CD8-positive, alpha-beta memory T cell (primary cell): ENCODE measurements around the gene INSIG1. TPM values are rescaled to one million over a fixed set of nuclear protein-coding genes. Genes with fewer than 3 reads are reported as not detected.
A peak's percentile ranks its signal among the peaks of the same experiment; 100 is the strongest.

Experiments
- CTCF ChIA-PET: fragments of 350-600 bp; sonication (Branson Sonifier 250); formaldehyde crosslinking; loops from one replicate; lab custom pipeline; 2021; ENCODE audit warnings: antibody characterized with exemption; lab: Charles Lee
- POLR2A ChIA-PET: fragments of 350-600 bp; sonication (Branson Sonifier 250); formaldehyde crosslinking; loops from one replicate; lab custom pipeline; 2021; ENCODE audit warnings: antibody characterized with exemption; lab: Charles Lee
- DNase-seq, 5 donors: peaks; one replicate each; pipeline versions ENCODE4 v3.0.0 to v3.0.0-alpha.2; 2020 to 2022; ENCODE audit warnings: mixed read lengths in 1 of 5
- H3K27ac ChIP-seq: one replicate; pipeline ENCODE4 v1.7.0; 2013; ENCODE audit warnings: low read depth, mild to moderate bottlenecking, low read length, moderate library complexity
- H3K27me3 ChIP-seq: 2 replicates; pipeline ENCODE4 v1.7.0; 2013; ENCODE audit warnings: low read length, mild to moderate bottlenecking; ENCODE audit not compliant: insufficient read depth, poor library complexity, severe bottlenecking
- H3K36me3 ChIP-seq: 2 replicates; pipeline ENCODE4 v1.7.0; 2013; ENCODE audit warnings: mild to moderate bottlenecking, low read length, moderate library complexity; ENCODE audit not compliant: insufficient read depth
- H3K4me1 ChIP-seq: 2 replicates; pipeline ENCODE4 v1.7.0; 2013; ENCODE audit warnings: mild to moderate bottlenecking, low read length, moderate library complexity; ENCODE audit not compliant: insufficient read depth
- H3K4me3 ChIP-seq: 2 replicates; pipeline ENCODE4 v1.7.0; 2013; ENCODE audit warnings: mild to moderate bottlenecking, low read length
- H3K9me3 ChIP-seq: 2 replicates; pipeline ENCODE4 v1.7.0; 2013; ENCODE audit warnings: mild to moderate bottlenecking, low read length
- H3K27ac Mint-ChIP-seq, 8 donors: one replicate each; pipeline ENCODE4 v1.8.0; 2020 to 2021; ENCODE audit warnings: mixed read lengths in 8 of 8, mild to moderate bottlenecking in 6 of 8, inconsistent platforms in 3 of 8, moderate library complexity in 3 of 8
- H3K27me3 Mint-ChIP-seq, 2 donors: one replicate each; pipeline ENCODE4 v1.8.0; 2020 to 2021; ENCODE audit warnings: mixed read lengths in 2 of 2, mild to moderate bottlenecking in 1 of 2, moderate library complexity in 1 of 2
- H3K36me3 Mint-ChIP-seq, 3 donors: one replicate each; pipeline ENCODE4 v1.8.0; 2020 to 2021; ENCODE audit warnings: mixed read lengths in 3 of 3, inconsistent platforms in 1 of 3, mild to moderate bottlenecking in 1 of 3
- H3K4me1 Mint-ChIP-seq, 3 donors: one replicate each; pipeline ENCODE4 v1.8.0; 2020 to 2021; ENCODE audit warnings: mixed read lengths in 3 of 3, inconsistent platforms in 1 of 3, mild to moderate bottlenecking in 1 of 3
- H3K4me3 Mint-ChIP-seq, 7 donors: one replicate each; pipeline ENCODE4 v1.8.0; 2020 to 2021; ENCODE audit warnings: mixed read lengths in 7 of 7, mild to moderate bottlenecking in 6 of 7, moderate library complexity in 4 of 7, inconsistent platforms in 2 of 7
- H3K9me3 Mint-ChIP-seq, 5 donors: one replicate each; pipeline ENCODE4 v1.8.0; 2020 to 2022; ENCODE audit warnings: mixed read lengths in 5 of 5, mild to moderate bottlenecking in 3 of 5, moderate library complexity in 2 of 5, inconsistent platforms in 1 of 5
- polyA plus RNA-seq: library from polyadenylated mRNA; unstranded; fragments of 300-500 nt; fragmentation: Illumina TruSeq; gene quantifications from one replicate; pipeline ENCODE4 v1.2.3, GENCODE V29; 2021
- total RNA-seq, 2 experiments: library from RNA; stranded (reverse); gene quantifications; one replicate each; pipeline ENCODE4 v1.2.3, GENCODE V29; 2021

Gene INSIG1
- total and polyA plus RNA-seq, 3 experiments from 2014 or later: 25.0 to 29.5 (median 27.3) TPM

DNA sequence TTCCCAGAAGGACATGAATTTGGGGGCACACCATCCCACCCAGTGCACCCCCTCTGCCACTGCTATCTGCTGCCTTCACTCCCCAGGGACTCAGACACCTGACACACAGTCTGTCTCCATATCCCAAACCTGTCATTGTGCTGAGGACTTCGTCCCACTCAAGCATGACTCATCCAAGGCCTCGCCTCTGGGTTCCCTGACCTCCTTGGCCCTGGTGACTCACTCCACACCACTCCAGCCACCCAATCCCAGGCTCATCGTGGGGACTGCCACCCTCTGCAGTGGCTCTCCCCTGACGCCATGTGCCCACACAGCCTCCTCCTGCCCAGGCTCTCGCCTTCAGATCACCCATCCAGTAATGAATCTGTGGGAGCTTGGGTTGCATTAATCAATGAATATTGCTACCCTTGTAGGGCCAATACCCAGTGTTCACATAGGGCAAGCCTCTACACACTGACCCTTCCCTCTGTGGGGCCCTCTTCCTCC lies 6.6 kb upstream of the INSIG1 start:
- H3K4me1 ChIP-seq: peaks cover 1% of the 10 kb centered on the region
- H3K9me3 Mint-ChIP-seq: no peaks in the 10 kb centered on the region
- no peak overlapping the region for H3K4me3 ChIP-seq
- H3K27me3 Mint-ChIP-seq: peaks cover 5 to 10% of the 10 kb centered on the region in 2 donors
- peak overlapping the region in 2 of 8 donors; percentile 38 to 42 for H3K27ac Mint-ChIP-seq
- CTCF ChIA-PET: no interaction called here
- H3K27me3 ChIP-seq: no peaks in the 10 kb centered on the region
- H3K4me3 Mint-ChIP-seq: no peak overlapping the region
- no peaks in the 10 kb centered on the region for H3K36me3 ChIP-seq
- H3K27ac ChIP-seq: peak overlapping the region; percentile 20
- H3K9me3 ChIP-seq: no peaks in the 10 kb centered on the region
- H3K4me1 Mint-ChIP-seq: peaks cover 3 to 25% (median 14%) of the 10 kb centered on the region in 3 donors
- DNase-seq: no peak
- H3K36me3 Mint-ChIP-seq: peaks cover 0 to 2% (median 0%) of the 10 kb centered on the region in 3 donors
- POLR2A ChIA-PET: no interaction called here

DNA sequence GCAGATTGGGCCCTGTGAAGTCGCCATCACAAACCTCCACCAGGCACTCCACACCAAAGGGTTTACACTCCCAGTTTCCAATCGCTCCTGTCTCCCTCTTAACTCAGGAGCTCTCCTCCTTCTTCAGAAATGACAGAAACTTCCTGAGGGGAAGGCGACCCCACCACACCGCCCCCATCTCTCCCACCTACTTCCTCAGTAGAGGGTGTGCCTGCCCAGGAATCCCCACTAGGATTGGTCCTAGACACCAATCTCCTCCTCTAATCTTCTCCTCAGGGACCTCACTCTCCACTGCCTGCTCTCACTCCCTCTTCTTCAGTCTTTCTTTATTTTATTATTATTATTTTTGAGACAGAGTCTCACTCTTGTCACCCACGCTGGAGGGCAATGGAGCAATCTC lies 5.9 kb upstream of the INSIG1 start:
- Histone ChIP-seq H3K27ac (peak overlapping the region; percentile 20), H3K9me3 (no peaks in the 10 kb centered on the region), H3K36me3 (no peaks in the 10 kb centered on the region), H3K27me3 (no peaks in the 10 kb centered on the region), H3K4me1 (peaks cover 7% of the 10 kb centered on the region), H3K4me3 (no peak overlapping the region)
- H3K4me3 Mint-ChIP-seq: no peak overlapping the region
- POLR2A ChIA-PET: no interaction called here
- no peak overlapping the region for H3K27ac Mint-ChIP-seq
- no peaks in the 10 kb centered on the region for H3K9me3 Mint-ChIP-seq
- peaks cover 0 to 2% (median 0%) of the 10 kb centered on the region in 3 donors for H3K36me3 Mint-ChIP-seq
- no peak for DNase-seq
- CTCF ChIA-PET: interaction anchor here (2.0 kb wide), 1 partner anchor 53 kb away, joined by 5 read pairs; no protein-coding TSS in a partner anchor
- H3K27me3 Mint-ChIP-seq: peaks cover 5 to 9% of the 10 kb centered on the region in 2 donors
- H3K4me1 Mint-ChIP-seq: peaks cover 8 to 25% (median 14%) of the 10 kb centered on the region in 3 donors

DNA sequence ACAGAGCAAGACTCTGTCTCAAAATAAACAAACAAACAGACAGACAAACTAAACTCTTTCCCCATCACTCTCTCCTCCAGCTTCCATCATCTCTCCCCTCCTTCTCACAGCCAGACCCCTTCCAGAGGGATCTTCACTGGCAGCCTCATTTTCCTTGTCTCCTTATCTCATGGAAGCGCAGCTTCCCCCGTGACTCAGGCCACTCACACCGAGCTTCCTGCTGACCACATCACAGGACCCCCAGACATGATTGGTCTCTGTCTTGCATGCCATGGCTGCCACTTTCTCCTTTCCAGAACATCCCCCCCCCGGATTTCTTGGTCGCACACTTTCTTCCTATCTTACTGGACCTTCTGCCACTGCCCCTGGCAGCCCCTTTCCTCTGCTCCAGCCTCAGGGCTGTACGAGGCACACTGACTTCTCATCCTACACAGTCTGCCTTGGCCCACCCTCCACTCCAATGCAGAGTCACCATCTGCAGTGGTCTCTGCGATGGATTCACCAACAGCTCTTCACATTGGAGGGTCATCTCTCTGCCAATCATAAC lies 4.9 kb upstream of the INSIG1 start:
- Mint-ChIP-seq H3K9me3 (no peaks in the 10 kb centered on the region), H3K4me3 (peak overlapping the region in 1 of 7 donors; percentile 12), H3K27me3 (peaks cover 5 to 6% of the 10 kb centered on the region in 2 donors), H3K4me1 (peaks cover 11 to 21% (median 12%) of the 10 kb centered on the region in 3 donors), H3K27ac (peak overlapping the region in 2 of 8 donors; percentile 2 to 60), H3K36me3 (peaks cover 0 to 2% (median 0%) of the 10 kb centered on the region in 3 donors)
- Histone ChIP-seq H3K4me3 (no peak overlapping the region), H3K27ac (no peak overlapping the region), H3K9me3 (no peaks in the 10 kb centered on the region), H3K4me1 (peaks cover 8% of the 10 kb centered on the region), H3K27me3 (no peaks in the 10 kb centered on the region), H3K36me3 (no peaks in the 10 kb centered on the region)
- CTCF ChIA-PET: interaction anchor here (2.0 kb wide), 1 partner anchor 52 kb away, joined by 5 read pairs; no protein-coding TSS in a partner anchor
- no peak for DNase-seq
- POLR2A ChIA-PET: no interaction called here

DNA sequence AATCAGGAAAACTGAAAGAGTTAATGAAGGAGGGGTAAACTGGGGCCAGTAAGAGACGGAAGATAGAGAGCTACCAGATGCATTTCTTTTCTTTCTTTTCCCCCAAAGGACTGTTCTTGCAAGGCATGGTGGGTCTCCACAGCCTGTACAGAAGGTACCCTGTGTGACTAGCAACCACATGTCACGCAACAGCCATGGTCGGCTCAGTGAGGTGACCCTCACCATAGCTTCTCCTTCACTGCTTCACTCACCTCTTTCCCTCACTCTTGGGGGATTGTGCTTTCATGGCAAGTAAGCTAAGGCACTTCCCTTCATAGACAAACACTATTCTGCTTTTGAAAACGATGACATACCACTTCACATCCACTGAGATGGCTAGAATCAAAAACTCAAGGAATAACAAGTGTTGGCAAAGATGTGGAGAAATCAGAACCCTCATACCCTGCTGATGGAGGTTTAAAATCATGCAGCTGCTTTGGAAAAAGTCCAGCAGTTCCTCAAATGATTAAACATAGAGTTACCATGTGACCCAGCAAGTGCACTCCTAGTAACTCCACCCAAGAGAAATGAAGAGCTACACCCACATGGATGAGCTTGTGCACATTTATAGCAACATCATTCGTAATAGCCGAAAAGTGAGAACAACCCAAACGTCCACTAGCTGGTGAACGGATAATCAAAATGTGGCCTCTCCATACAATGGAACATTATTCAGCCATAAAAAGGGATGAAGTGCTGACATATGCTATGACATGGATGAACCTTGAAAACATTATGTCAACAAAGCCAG lies 3.8 kb upstream of the INSIG1 start:
- DNase-seq: no peak
- H3K36me3 Mint-ChIP-seq: peaks cover 0 to 6% (median 2%) of the 10 kb centered on the region in 3 donors

DNA sequence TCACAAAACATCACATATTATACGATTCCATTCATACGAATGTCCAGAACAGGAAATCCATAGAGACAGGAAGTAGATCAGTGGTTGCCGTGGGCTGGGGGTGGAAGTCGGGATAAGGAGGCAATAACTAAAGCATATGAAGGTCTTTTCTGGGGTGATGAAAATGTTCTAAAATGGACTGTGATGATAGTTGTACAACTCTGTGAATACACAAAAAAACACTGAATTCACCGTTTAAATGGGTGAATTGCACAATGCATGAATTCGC lies 3.2 kb upstream of the INSIG1 start:
- peaks cover 17% of the 10 kb centered on the region for H3K4me1 ChIP-seq
- H3K36me3 ChIP-seq: no peaks in the 10 kb centered on the region
- H3K9me3 ChIP-seq: no peaks in the 10 kb centered on the region
- no peaks in the 10 kb centered on the region for H3K27me3 ChIP-seq
- no peak overlapping the region for H3K4me3 ChIP-seq
- ChIA-PET POLR2A (interaction anchor here (0.6 kb wide), 1 partner anchor 11 kb away, joined by 3 read pairs; no protein-coding TSS in a partner anchor), CTCF (interaction anchor here (0.7 kb wide), 1 partner anchor 104 kb away, joined by 3 read pairs; no protein-coding TSS in a partner anchor)
- DNase-seq: no peak
- peak overlapping the region in 3 of 8 donors; percentile 37 to 48 (median 39) for H3K27ac Mint-ChIP-seq
- peaks cover 5 to 6% of the 10 kb centered on the region in 2 donors for H3K27me3 Mint-ChIP-seq
- H3K4me3 Mint-ChIP-seq: peak overlapping the region in 2 of 7 donors; percentile 44 to 55
- no peak overlapping the region for H3K27ac ChIP-seq
- peaks cover 13 to 26% (median 19%) of the 10 kb centered on the region in 3 donors for H3K4me1 Mint-ChIP-seq
- H3K9me3 Mint-ChIP-seq: no peaks in the 10 kb centered on the region
- peaks cover 0 to 9% (median 2%) of the 10 kb centered on the region in 3 donors for H3K36me3 Mint-ChIP-seq

More for the DNA sequence above, 3.8 kb upstream of the INSIG1 start:
- no peak overlapping the region for H3K27ac ChIP-seq
- CTCF ChIA-PET: interaction anchor here (0.7 kb wide), 1 partner anchor 104 kb away, joined by 3 read pairs; no protein-coding TSS in a partner anchor
- Mint-ChIP-seq H3K4me1 (peaks cover 11 to 22% (median 15%) of the 10 kb centered on the region in 3 donors), H3K9me3 (no peaks in the 10 kb centered on the region), H3K4me3 (peak overlapping the region in 2 of 7 donors; percentile 44 to 55), H3K27me3 (peaks cover 5 to 6% of the 10 kb centered on the region in 2 donors), H3K27ac (peak overlapping the region in 3 of 8 donors; percentile 37 to 48 (median 47))
- POLR2A ChIA-PET: interaction anchor here (0.6 kb wide), 1 partner anchor 11 kb away, joined by 3 read pairs; no protein-coding TSS in a partner anchor
- peaks cover 13% of the 10 kb centered on the region for H3K4me1 ChIP-seq
- H3K36me3 ChIP-seq: no peaks in the 10 kb centered on the region
- H3K4me3 ChIP-seq: no peak overlapping the region
- no peaks in the 10 kb centered on the region for H3K9me3 ChIP-seq
- no peaks in the 10 kb centered on the region for H3K27me3 ChIP-seq

DNA sequence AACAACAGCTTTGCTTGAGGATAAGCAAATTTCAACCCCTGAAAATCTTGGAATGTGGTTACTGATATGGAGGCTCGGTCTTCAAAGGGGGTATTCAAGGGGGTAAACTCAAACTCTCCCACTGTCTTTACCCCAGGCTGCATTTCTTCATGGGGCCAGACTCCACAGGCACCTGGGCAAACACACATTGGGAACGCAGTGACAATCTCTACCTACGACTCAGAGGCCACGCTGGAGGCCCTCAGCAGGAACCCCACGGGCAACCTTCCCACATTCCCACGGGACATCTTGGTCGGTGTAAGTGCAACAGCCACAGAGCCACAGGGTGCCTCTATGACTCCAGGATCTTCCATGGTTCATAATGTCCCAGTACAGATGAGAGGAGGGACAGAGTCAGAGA lies 2.2 kb upstream of the INSIG1 start:
- POLR2A ChIA-PET: interaction anchor here (2.5 kb wide), 1 partner anchor 367 kb away, joined by 14 read pairs; no protein-coding TSS in a partner anchor
- Histone ChIP-seq H3K4me3 (no peak overlapping the region), H3K27me3 (no peaks in the 10 kb centered on the region), H3K9me3 (no peaks in the 10 kb centered on the region), H3K4me1 (peaks cover 27% of the 10 kb centered on the region), H3K36me3 (no peaks in the 10 kb centered on the region), H3K27ac (peak overlapping the region; percentile 89)
- H3K4me1 Mint-ChIP-seq: peaks cover 23 to 37% (median 27%) of the 10 kb centered on the region in 3 donors
- peaks cover 5 to 6% of the 10 kb centered on the region in 2 donors for H3K27me3 Mint-ChIP-seq
- DNase-seq: no peak
- peaks cover 0 to 18% (median 2%) of the 10 kb centered on the region in 3 donors for H3K36me3 Mint-ChIP-seq
- H3K9me3 Mint-ChIP-seq: no peaks in the 10 kb centered on the region
- H3K27ac Mint-ChIP-seq: peak overlapping the region in 4 of 8 donors; percentile 59 to 97 (median 82)
- CTCF ChIA-PET: interaction anchor here (5.1 kb wide), 1 partner anchor 49 kb away, joined by 40 read pairs; no protein-coding TSS in a partner anchor
- H3K4me3 Mint-ChIP-seq: peak overlapping the region in 3 of 7 donors; percentile 34 to 82 (median 79)

DNA sequence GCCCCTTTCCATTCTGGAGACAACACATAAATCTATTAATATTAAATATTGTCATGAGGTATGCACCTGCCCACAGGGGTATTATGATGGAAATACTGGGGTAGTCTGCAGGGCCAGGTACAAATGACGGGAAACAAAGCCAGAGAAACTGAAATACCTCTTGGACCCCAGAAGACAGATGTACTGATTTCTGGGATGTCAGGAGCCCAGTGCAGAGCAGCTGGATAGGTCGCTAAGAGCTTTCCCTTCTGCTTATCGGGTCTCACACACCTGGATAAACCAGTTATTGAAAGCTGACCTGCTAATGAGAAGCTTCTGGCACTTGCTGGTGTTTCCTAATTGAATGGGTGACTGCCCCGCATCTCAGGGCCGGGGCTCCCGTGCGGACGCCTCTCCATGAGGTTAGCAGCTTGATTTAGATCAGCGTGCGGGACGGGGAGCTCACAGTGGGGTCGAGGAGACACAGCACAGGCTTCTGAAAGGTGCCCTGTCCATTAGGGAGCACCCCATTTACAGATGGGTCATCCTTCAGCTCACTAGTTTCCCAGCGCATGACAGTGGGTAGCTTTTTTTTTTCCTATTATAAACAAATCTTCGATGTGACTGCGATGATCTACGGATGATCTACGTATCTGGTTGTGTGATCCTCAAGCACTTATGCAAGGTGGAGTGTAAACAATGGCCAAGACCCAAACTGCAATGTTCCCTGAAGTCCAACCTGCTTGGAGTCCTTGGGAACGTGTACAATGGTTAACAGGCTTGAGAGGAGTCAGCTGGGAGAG lies 1.5 kb upstream of the INSIG1 start:
- Histone ChIP-seq H3K4me3 (peak overlapping the region; percentile 68), H3K4me1 (peaks cover 34% of the 10 kb centered on the region), H3K27me3 (no peaks in the 10 kb centered on the region), H3K27ac (peak overlapping the region; percentile 89), H3K9me3 (no peaks in the 10 kb centered on the region), H3K36me3 (no peaks in the 10 kb centered on the region)
- Mint-ChIP-seq H3K36me3 (peaks cover 0 to 25% (median 2%) of the 10 kb centered on the region in 3 donors), H3K9me3 (no peaks in the 10 kb centered on the region), H3K27ac (peak overlapping the region; percentile 89 to 99 (median 95)), H3K4me3 (peak overlapping the region; percentile 74 to 92 (median 81)), H3K27me3 (peaks cover 5 to 6% of the 10 kb centered on the region in 2 donors), H3K4me1 (peaks cover 30 to 44% (median 34%) of the 10 kb centered on the region in 3 donors)
- ChIA-PET CTCF (interaction anchor here (0.6 to 5.1 kb wide), 5 partner anchors 48 to 369 kb away, joined by 3 to 40 read pairs (median 19); no protein-coding TSS in a partner anchor), POLR2A (interaction anchor here (1.4 to 3.9 kb wide), 4 partner anchors 48 to 368 kb away, joined by 3 to 67 read pairs (median 10); partner anchors contain the start of gene PAXIP1)
- DNase-seq: no peak
